Memory B cell (primary cell): ENCODE results near the gene DBET.
"Not testable (repeated sequence)": the region's sequence is repeated elsewhere in the genome, so short reads cannot be mapped to it uniquely, and the experiment has no call there.

Experiments
- ATAC-seq: fragments of 150-1000 bp; cut with Tn5 transposase; 2 replicates; pipeline ENCODE4 v1.10.0; 2021; ENCODE audit warnings: low read depth, mild to moderate bottlenecking, moderate library complexity
- DNase-seq, 2 donors: peaks; one replicate each; pipeline ENCODE4 v3.0.0; 2022; ENCODE audit warnings: low spot score in 2 of 2
- H3K27ac Mint-ChIP-seq: one replicate; pipeline ENCODE4 v1.8.0; 2022; ENCODE audit warnings: mild to moderate bottlenecking, moderate library complexity, mixed read lengths
- H3K27me3 Mint-ChIP-seq: one replicate; pipeline ENCODE4 v1.8.0; 2022; ENCODE audit warnings: mixed read lengths
- H3K36me3 Mint-ChIP-seq: one replicate; pipeline ENCODE4 v1.8.0; 2022; ENCODE audit warnings: mild to moderate bottlenecking, mixed read lengths
- H3K4me1 Mint-ChIP-seq: one replicate; pipeline ENCODE4 v1.8.0; 2022; ENCODE audit warnings: mixed read lengths
- H3K4me3 Mint-ChIP-seq: one replicate; pipeline ENCODE4 v1.8.0; 2022; ENCODE audit warnings: mild to moderate bottlenecking, moderate library complexity, mixed read lengths
- H3K9me3 Mint-ChIP-seq: one replicate; pipeline ENCODE4 v1.8.0; 2022; ENCODE audit warnings: mixed read lengths

The DBET gene

DNA sequence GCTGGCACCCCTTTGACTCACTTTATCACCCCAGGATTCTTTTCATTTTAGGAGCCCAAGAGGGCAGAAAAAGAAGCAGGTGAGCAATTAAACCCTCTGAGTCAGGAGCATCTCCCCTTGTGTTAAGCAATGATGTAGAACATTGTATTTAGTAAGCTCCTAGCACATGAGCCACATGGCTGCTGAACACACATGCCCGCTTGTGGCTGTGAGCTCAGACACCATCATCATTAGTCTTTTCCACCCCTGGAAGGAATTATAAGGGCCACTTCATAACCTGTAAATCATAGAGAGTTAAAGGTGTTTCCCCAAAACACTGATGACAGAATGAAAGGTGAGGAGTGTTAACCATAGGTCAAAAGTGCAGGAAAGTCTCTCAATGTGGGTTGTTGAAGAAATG is 37.2 kb downstream of the DBET start:
- not testable (repeated sequence) for H3K36me3 Mint-ChIP-seq, H3K27ac Mint-ChIP-seq, H3K9me3 Mint-ChIP-seq, H3K4me3 Mint-ChIP-seq, H3K4me1 Mint-ChIP-seq, H3K27me3 Mint-ChIP-seq, ATAC-seq, DNase-seq

DNA sequence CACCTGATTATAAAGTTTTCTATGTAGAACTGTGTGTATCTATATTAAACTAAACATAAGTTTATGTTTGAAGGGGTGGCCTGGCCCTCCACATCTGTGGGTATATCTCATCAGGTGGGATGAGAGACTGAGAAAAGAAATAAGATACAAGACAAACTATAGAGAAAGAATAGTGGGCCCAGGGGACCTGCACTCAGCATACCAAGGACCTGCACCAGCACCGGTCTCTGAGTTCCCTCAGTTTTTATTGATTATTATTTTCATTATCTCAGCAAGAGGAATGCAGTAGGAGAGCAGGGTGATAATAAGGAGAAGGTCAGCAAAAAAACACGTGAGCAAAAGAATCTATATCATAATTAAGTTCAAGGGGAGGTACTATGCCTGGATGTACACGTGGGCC is 41.9 kb downstream of the DBET start:
- not testable (repeated sequence) for H3K4me3 Mint-ChIP-seq, H3K9me3 Mint-ChIP-seq, ATAC-seq, H3K4me1 Mint-ChIP-seq, H3K36me3 Mint-ChIP-seq, H3K27ac Mint-ChIP-seq, H3K27me3 Mint-ChIP-seq, DNase-seq

DNA sequence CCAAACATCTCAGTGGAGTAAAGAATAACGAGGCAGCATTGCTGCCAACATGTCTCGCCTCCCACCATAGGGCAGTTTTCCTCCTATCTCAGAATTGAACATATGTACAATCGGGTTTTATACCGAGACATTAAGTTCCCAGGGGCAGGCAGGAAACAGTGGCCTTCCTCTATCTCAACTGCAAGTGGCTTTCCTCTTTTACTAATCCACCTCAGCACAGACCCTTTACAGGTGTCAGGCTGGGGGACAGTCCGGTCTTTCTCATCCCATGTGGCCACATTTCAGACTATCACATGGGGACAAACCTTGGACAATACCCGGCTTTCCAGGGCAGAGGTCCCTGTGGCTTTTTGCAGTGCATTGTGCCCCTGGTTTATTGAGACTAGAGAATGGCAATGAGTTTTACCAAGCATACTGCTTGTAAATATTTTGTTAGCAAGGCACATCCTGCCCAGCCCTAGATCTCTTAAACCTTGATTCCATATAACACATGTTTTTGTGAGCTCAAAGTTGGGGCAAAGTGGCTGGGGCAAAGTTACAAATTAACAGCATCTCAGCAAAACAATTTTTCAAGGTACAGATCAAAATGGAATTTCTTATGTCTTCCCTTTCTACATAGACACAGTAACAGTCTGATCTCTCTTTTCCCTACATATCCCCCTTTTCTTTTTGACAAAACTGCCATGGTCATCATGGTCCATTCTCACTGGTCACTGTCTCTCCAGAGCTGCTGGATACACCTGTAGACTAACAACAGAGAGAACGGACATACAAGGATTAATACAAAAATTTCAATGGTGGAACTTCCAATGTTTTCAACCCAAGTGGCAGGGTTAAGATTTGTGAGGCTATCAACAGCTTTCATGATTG is 42.5 kb downstream of the DBET start:
- not testable (repeated sequence) for H3K9me3 Mint-ChIP-seq, H3K4me1 Mint-ChIP-seq, DNase-seq, H3K27me3 Mint-ChIP-seq, H3K27ac Mint-ChIP-seq, H3K4me3 Mint-ChIP-seq, H3K36me3 Mint-ChIP-seq, ATAC-seq

DNA sequence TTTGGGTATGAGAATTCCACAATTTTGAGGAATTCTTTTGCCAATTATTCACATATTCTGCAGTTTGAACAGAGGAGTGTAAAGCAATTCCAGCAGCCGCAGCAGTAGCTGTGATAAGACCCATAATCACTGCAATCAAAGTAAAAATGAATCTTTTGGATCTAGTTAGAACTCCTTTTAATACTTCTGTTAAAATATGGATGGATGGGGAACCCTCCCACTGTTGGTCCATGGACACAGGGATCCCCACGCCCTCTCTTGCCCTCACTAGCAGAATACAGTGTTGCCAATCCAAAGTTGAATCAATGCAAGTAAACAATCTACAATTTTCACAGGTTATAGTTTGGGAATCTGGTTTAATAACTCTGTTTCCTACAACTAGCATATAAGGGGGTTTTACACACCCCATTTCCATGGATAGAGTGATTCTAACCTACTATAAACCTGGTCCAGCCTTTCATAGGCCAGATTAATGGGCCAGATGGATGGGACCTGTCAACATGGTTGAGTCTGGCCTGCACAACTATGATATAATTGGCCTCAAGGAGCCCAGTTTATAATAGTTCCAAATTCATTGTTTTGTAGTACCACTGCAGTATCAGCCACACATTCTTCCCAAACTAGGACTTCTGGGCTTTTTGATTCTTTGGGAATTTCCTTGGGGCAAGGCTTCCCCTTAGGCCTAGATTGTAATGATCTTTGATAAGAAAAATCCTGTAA is 43.6 kb downstream of the DBET start:
- H3K27ac Mint-ChIP-seq, H3K4me3 Mint-ChIP-seq, H3K27me3 Mint-ChIP-seq, ATAC-seq, H3K9me3 Mint-ChIP-seq, H3K36me3 Mint-ChIP-seq, DNase-seq, H3K4me1 Mint-ChIP-seq: not testable (repeated sequence)

- not testable (repeated sequence) for H3K27ac Mint-ChIP-seq, H3K4me1 Mint-ChIP-seq, ATAC-seq, H3K9me3 Mint-ChIP-seq, H3K27me3 Mint-ChIP-seq, H3K4me3 Mint-ChIP-seq, DNase-seq, H3K36me3 Mint-ChIP-seq
These were observed 44.5 kb downstream of the DBET start for GRCh38 chr4:190108756-190109155.

DNA sequence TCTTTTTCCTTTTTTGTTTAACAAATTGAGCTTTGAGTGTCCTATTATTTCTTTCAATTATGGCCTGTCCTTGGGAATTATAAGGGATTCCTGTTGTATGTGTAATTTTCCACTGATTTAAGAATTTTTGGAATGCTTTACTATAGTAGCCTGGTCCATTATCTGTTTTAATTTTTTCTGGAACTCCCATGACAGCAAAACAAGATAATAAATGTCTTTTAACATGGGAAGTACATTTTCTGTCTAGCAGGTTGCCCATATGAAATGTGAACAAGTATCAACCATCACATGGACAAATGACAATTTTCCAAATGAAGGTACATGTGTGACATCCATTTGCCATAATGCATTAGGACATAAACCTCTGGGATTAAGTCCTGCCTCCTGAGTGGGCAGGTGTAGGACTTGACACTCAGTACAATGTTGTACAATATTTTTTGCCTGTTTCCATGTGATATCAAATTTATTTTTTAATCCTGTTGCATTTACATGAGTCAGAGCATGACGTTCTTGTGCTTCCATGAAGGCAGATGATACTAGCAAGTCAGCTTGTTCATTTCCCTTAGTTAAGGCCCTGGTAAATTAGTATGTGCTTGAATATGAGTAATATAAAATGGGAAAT is 45.2 kb downstream of the DBET start:
- not testable (repeated sequence) for DNase-seq, H3K27ac Mint-ChIP-seq, ATAC-seq, H3K27me3 Mint-ChIP-seq, H3K4me1 Mint-ChIP-seq, H3K9me3 Mint-ChIP-seq, H3K36me3 Mint-ChIP-seq, H3K4me3 Mint-ChIP-seq

DNA sequence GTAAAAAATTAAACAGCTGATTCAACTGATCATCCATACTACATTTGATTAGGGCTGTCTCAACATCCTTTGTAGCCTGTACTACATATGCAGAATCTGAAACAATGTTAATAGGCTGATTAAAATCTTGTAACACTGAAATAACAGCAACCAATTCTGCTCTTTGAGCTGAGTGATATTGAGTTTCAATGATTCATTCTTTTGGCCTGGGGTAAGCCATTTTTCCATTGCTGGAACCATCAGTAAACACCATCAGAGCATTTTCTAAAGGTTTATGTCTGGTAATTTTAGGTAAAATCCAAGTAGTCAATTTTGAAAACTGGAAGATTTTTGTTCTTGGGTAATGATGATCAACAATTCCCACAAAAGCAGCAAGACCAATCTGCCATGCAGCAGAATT is 45.7 kb downstream of the DBET start:
- not testable (repeated sequence) for H3K9me3 Mint-ChIP-seq

DNA sequence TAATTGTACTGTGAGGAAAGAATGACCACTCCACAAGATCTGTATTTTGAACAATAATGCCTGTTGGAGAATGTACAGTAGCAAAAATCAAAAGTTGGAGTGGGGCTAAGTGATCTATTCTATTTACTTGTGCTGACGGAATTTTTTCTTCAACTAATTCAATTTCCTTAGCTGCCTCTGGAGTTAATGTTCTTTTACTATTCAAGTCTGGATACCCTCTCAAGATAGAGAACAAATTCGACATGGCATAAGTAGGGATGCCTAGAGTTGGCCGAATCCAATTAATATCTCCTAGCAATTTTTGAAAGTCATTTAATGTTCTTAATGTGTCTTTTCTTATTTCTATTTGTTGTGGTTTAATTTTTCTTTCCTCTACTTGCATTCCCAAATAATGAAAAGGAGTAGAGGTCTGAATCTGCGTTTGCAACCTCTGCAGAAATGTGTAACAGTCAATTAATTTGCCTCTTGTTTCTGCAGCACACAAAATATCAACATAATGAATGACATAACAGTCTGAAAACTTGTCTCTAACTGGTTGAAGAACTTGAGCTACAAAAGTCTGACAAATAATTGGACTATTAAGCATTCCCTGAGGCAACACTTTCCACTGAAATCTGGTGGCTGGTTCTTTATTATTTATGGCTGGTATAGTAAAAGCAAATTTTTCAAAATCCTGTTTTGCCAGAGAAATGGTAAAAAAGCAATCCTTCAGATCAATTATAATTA is 46.4 kb downstream of the DBET start:
- not testable (repeated sequence) for H3K27ac Mint-ChIP-seq

More for the DNA sequence above, 45.7 kb downstream of the DBET start:
- H3K27ac Mint-ChIP-seq, DNase-seq, H3K27me3 Mint-ChIP-seq, H3K4me1 Mint-ChIP-seq, H3K36me3 Mint-ChIP-seq, ATAC-seq, H3K4me3 Mint-ChIP-seq: not testable (repeated sequence)

GRCh38 chr4:190112879-190113278 is 48.6 kb downstream of the DBET start:
- not testable (repeated sequence) for H3K27ac Mint-ChIP-seq, H3K4me3 Mint-ChIP-seq, H3K4me1 Mint-ChIP-seq, H3K36me3 Mint-ChIP-seq, H3K9me3 Mint-ChIP-seq, ATAC-seq, DNase-seq, H3K27me3 Mint-ChIP-seq

More for the DNA sequence above, 46.4 kb downstream of the DBET start:
- not testable (repeated sequence) for H3K4me1 Mint-ChIP-seq, H3K9me3 Mint-ChIP-seq, H3K27me3 Mint-ChIP-seq, H3K36me3 Mint-ChIP-seq, H3K4me3 Mint-ChIP-seq, ATAC-seq, DNase-seq

DNA sequence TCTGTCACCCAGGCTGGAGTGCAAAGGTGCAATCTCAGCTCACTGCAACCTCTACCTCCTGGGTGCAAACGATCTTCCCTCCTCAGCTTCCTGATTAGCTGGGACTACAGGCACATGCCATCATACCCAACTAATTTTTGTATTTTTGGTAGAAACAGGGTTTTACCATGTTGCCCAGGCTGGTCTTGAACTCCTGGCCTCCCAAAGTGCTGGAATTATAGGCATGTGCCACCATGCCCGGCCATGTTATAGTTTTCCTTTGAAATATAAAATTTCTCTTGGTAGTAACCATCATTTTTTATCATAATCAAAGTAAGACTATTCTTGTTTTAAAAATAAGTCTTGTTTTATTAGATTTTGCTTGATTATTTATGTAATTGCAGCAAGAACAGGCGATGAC is 50.7 kb downstream of the DBET start:
- not testable (repeated sequence) for H3K27me3 Mint-ChIP-seq, H3K27ac Mint-ChIP-seq

More for the DNA sequence above, 50.7 kb downstream of the DBET start:
- H3K4me1 Mint-ChIP-seq, DNase-seq, H3K36me3 Mint-ChIP-seq, H3K9me3 Mint-ChIP-seq, ATAC-seq, H3K4me3 Mint-ChIP-seq: not testable (repeated sequence)
